ENCODE data around the gene SLC26A6. TPM values are rescaled to one million over a fixed set of nuclear protein-coding genes. Genes with fewer than 3 reads are reported as not detected.
A peak's percentile ranks its signal among the peaks of the same experiment; 100 is the strongest.

The SLC26A6 gene
- total and polyA plus RNA-seq, 8 donors = 14.0 to 34.9 (median 16.5) TPM

DNA sequence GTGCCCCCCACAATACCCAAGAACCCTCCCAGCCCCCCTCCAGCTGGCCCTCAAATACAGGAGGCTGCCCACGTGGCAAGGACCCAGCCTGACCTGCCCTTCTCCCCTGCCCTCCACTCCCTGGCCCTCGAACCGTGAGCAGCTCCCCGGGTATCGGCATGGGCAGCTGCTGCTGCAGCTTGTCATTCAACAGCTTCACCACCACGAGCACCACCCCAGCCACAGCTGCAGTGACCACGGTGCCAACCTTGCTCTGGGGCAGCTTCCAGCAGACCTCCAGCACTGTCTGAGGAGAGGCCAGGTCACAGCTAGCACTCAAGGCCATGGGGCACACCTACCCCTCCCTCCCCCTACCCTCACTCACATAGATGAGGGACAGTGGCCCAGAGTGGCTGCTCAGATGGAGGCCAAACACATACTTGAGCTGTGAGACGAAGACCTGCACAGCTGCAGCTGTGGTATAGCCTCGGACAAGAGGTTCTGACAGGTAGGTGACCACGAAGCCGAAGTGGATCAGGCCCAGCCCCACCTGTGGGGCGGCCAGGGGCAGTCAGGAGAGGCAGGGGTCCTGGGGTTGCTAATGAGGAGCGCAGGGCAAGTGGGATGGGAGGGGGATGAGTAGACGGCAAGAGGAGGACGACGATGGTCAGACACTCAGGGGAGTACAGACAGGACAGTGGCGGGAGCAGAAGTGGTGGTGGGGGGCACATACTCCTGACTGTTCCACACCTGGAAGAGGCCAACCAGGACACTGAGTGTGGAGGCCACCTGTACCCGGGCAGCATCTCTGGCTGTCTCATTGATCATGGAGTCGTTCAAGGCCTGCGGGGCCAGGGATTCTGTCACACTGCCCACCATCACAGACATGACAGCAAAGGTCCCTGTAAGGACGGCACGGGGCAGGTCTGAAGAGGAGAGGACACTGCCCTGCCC, 3.5 kb downstream of the SLC26A6 start:
- TF ChIP-seq, protein P1, sequence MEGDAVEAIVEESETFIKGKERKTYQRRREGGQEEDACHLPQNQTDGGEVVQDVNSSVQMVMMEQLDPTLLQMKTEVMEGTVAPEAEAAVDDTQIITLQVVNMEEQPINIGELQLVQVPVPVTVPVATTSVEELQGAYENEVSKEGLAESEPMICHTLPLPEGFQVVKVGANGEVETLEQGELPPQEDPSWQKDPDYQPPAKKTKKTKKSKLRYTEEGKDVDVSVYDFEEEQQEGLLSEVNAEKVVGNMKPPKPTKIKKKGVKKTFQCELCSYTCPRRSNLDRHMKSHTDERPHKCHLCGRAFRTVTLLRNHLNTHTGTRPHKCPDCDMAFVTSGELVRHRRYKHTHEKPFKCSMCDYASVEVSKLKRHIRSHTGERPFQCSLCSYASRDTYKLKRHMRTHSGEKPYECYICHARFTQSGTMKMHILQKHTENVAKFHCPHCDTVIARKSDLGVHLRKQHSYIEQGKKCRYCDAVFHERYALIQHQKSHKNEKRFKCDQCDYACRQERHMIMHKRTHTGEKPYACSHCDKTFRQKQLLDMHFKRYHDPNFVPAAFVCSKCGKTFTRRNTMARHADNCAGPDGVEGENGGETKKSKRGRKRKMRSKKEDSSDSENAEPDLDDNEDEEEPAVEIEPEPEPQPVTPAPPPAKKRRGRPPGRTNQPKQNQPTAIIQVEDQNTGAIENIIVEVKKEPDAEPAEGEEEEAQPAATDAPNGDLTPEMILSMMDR (IDR thresholded peaks at IDR 0.05) = no peak
- Histone ChIP-seq H3K9me3 (no peaks in the 10 kb centered on the region), H3K4me1 (peaks cover 16 to 20% of the 10 kb centered on the region in 2 donors), H3K27me3 (no peaks in the 10 kb centered on the region), H3K36me3 (peaks cover 0 to 68% of the 10 kb centered on the region in 2 donors), H3K4me3 (no peak overlapping the region), H3K27ac (no peak overlapping the region)
- intact Hi-C loops (cut with DNase I) = no loop called here
- ATAC-seq = no peak
- DNase-seq = peak in 1 of 4 donors; percentile 61

DNA sequence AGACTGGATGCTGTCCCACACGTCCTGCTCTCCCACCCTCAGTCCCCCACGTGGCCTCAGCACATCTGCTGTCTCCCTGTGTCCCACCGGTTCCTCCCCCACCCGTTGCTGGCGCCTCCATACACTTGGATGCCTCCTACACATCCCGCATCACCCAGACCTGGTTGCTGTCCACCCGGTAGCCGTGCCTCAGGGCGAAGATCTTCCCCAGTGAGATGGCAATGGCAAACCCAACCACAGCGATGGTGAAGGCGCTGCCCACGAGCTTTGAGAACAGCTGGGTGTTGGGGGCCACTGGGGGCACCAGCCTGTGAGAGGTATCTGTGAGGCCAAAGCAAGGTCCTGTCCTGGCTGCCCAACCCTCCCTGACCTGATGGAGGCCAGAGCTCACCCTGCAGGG, 4.4 kb downstream of the SLC26A6 start:
- Histone ChIP-seq H3K36me3 (peaks cover 0 to 77% of the 10 kb centered on the region in 2 donors), H3K27ac (no peak overlapping the region), H3K4me1 (peaks cover 8 to 12% of the 10 kb centered on the region in 2 donors), H3K9me3 (no peaks in the 10 kb centered on the region), H3K4me3 (no peak overlapping the region), H3K27me3 (no peaks in the 10 kb centered on the region)
- intact Hi-C loops (cut with DNase I) = no loop called here
- no peak for ATAC-seq
- TF ChIP-seq, protein P1 (IDR thresholded peaks at IDR 0.05) = no peak
- DNase-seq = peak in 1 of 4 donors; percentile 58

DNA sequence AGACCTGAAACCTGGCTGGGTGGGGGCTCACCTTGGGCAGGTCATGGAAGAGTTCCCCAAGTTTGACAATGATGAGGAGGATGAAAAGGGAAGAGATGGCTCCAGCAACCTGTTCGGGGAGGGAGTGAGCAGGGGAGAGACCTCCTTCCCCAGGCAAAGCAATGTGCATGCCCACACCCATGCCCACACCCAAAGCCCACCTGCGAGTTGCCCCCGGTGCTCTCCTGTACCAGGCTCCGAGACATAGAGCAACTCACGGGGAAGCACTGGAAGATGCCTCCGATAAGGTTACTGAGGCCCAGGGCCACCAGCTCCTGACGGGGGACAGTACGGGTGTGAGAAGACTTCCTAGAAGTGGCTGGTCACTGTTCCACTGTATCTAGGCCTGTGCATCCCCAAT, 4.9 kb downstream of the SLC26A6 start:
- no peak overlapping the region for H3K4me3 ChIP-seq
- DNase-seq (peak in 1 of 4 donors; percentile 41), ATAC-seq (no peak)
- peaks cover 8 to 10% of the 10 kb centered on the region in 2 donors for H3K4me1 ChIP-seq
- TF ChIP-seq, protein P1 (IDR thresholded peaks at IDR 0.05) = no peak
- H3K9me3 ChIP-seq = no peaks in the 10 kb centered on the region
- intact Hi-C loops (cut with DNase I) = no loop called here
- H3K27me3 ChIP-seq = no peaks in the 10 kb centered on the region
- H3K27ac ChIP-seq = no peak overlapping the region
- peaks cover 0 to 82% of the 10 kb centered on the region in 2 donors for H3K36me3 ChIP-seq

DNA sequence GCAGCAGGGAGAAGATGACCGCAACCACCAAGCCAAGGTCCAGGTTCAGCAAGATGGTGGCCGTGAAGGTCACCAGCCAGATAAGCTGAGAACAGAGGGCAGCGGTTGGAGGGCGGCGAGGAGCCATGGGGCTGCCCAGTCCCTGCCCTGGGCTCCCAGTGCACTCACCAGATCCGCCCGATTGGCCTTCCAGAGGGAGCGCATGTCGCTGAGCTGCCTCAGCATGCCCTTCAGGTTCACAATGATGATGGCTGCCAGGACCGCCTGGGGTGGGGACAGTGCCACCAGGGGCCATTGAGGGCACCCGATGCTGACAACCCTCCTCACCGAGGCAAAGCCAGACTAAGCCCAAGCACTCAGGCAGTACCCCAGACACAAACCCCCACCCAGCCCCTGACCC, 5.4 kb downstream of the SLC26A6 start:
- Histone ChIP-seq H3K4me3 (no peak overlapping the region), H3K27me3 (no peaks in the 10 kb centered on the region), H3K9me3 (no peaks in the 10 kb centered on the region), H3K4me1 (peaks cover 8 to 10% of the 10 kb centered on the region in 2 donors), H3K27ac (no peak overlapping the region), H3K36me3 (peaks cover 0 to 86% of the 10 kb centered on the region in 2 donors)
- intact Hi-C loops (cut with DNase I) = no loop called here
- TF ChIP-seq, protein P1 (IDR thresholded peaks at IDR 0.05) = no peak
- peak in 1 of 4 donors; percentile 49 for DNase-seq
- ATAC-seq = no peak

DNA sequence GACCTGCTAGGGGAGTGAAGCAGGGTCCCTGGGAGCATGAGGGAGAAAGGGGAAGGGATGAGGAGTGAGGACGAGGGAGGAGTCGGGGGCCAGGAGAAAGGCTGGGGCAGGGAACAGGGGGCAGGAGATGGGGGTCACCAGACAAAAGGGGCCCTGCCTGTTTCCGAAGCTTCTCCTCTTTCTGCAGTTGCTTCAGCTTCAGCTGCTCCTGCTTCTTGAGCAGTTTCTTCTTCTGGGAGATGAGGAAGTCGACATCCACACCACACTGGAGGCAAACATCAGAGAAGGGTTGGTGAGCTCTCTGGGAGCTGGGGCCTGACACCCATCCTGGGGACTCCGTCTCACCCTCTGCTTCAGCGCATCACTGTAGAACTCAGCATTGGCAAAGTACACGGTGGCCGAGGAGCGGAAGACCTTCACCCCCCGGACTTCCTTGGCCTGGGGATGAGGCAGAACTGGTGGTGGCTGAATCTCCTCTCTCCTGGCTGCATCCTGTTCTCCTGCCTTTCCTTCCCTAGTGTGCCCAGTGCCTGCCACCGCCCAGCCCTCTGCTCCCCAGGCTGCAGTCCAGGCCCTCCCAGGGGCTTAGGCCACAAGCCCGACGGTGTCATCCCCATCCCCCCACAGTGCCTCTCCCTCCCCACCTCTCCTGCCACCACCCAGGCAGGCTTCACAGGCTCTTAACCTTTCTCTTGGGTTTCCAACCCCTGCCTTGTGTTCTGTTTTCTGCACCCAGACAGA, 6.8 kb downstream of the SLC26A6 start:
- H3K27ac ChIP-seq = no peak overlapping the region
- peaks cover 0 to 91% of the 10 kb centered on the region in 2 donors for H3K36me3 ChIP-seq
- H3K9me3 ChIP-seq = no peaks in the 10 kb centered on the region
- intact Hi-C loops (cut with DNase I) = no loop called here
- no peak overlapping the region for H3K4me3 ChIP-seq
- TF ChIP-seq, protein P1 (IDR thresholded peaks at IDR 0.05) = no peak
- peaks cover 0 to 7% of the 10 kb centered on the region in 2 donors for H3K4me1 ChIP-seq
- no peak for ATAC-seq
- no peaks in the 10 kb centered on the region for H3K27me3 ChIP-seq
- peak in 1 of 4 donors; percentile 54 for DNase-seq
